Measurements from ENCODE around the gene RWDD3.

RWDD3 gene

GRCh38 chr1:95208876-95209275, 25.1 kb upstream of the RWDD3 start:
- Histone ChIP-seq H3K4me3 (ENCODE audit: low read length) (no peak overlapping the region), H3K4me1 (ENCODE audit: control insufficient read depth, insufficient read depth, low read length) (no peaks in the 10 kb centered on the region), H3K27ac (ENCODE audit: low read length) (no peak overlapping the region), H3K9me3 (ENCODE audit: control insufficient read depth, insufficient read depth, low read length) (no peaks in the 10 kb centered on the region), H3K36me3 (ENCODE audit: control insufficient read depth, insufficient read depth, low read length) (no peaks in the 10 kb centered on the region), H3K27me3 (ENCODE audit: control insufficient read depth, insufficient read depth, low read length) (no peaks in the 10 kb centered on the region)
- no peak for DNase-seq (ENCODE audit: low read depth, low spot score)
- WGBS (ENCODE audit: insufficient coverage, insufficient read length): no CpG with 5 or more reads among the region's 3 CpGs

DNA sequence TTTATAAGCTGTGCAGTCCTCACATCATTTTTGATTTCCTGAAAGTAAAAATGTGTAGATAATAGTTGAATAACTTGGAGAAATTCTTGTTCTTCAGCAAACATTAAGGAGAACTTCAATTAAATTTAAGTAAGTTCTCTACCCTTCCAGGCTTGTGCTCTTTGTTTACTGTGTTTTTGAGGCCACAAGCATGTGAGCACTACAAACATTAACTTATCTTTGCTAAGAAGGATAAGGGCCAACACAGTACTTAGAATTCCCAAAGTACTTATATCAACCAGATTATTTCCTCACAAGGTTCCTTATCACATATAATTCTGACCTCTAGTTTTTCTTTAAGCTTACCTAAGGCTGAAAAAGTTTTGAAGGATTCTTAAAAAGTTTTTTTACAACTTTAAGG, 24.7 kb upstream of the RWDD3 start:
- Histone ChIP-seq H3K27ac (ENCODE audit: low read length) (no peak overlapping the region), H3K36me3 (ENCODE audit: control insufficient read depth, insufficient read depth, low read length) (no peaks in the 10 kb centered on the region), H3K27me3 (ENCODE audit: control insufficient read depth, insufficient read depth, low read length) (no peaks in the 10 kb centered on the region), H3K9me3 (ENCODE audit: control insufficient read depth, insufficient read depth, low read length) (no peaks in the 10 kb centered on the region), H3K4me1 (ENCODE audit: control insufficient read depth, insufficient read depth, low read length) (no peaks in the 10 kb centered on the region), H3K4me3 (ENCODE audit: low read length) (no peak overlapping the region)
- DNase-seq (ENCODE audit: low read depth, low spot score): no peak

GRCh38 chr1:95216292-95216990, 17.6 kb upstream of the RWDD3 start:
- Histone ChIP-seq H3K4me3 (ENCODE audit: low read length) (no peak overlapping the region), H3K4me1 (ENCODE audit: control insufficient read depth, insufficient read depth, low read length) (0 out of 2 replicates have a peak, but pooled peaks cover under 1% of the 10 kb centered on the region), H3K27ac (ENCODE audit: low read length) (no peak overlapping the region), H3K27me3 (ENCODE audit: control insufficient read depth, insufficient read depth, low read length) (no peaks in the 10 kb centered on the region), H3K9me3 (ENCODE audit: control insufficient read depth, insufficient read depth, low read length) (no peaks in the 10 kb centered on the region), H3K36me3 (ENCODE audit: control insufficient read depth, insufficient read depth, low read length) (no peaks in the 10 kb centered on the region; the same call in 1 of the 2 replicates)
- DNase-seq (ENCODE audit: low read depth, low spot score): no peak
- no CpG with 5 or more reads among the region's 14 CpGs for WGBS (ENCODE audit: insufficient coverage, insufficient read length)

DNA sequence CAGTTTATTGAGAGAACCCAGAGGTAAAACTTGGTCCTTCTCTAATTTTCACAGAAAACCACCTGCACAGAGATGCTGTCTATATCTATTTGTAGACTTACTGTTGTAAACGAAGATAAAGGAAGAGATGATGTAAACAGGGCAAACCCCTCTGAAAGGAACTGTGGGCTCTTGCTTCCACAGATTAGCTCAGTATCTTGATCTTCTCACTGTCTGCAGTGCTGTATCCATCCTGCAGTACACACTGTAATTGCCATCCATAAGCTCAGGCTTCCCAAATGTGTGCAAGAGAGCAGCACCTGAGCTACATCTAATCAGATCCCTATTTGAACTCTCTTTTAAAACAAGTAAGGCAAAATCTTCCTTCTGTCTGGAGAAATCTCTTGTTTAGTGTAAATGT, 16.6 kb upstream of the RWDD3 start:
- Histone ChIP-seq H3K36me3 (ENCODE audit: control insufficient read depth, insufficient read depth, low read length) (no peaks in the 10 kb centered on the region; the same call in 1 of the 2 replicates), H3K27ac (ENCODE audit: low read length) (no peak overlapping the region), H3K4me3 (ENCODE audit: low read length) (no peak overlapping the region), H3K27me3 (ENCODE audit: control insufficient read depth, insufficient read depth, low read length) (no peaks in the 10 kb centered on the region), H3K9me3 (ENCODE audit: control insufficient read depth, insufficient read depth, low read length) (no peaks in the 10 kb centered on the region), H3K4me1 (ENCODE audit: control insufficient read depth, insufficient read depth, low read length) (0 out of 2 replicates have a peak, but pooled peaks cover 2% of the 10 kb centered on the region)
- WGBS (ENCODE audit: insufficient coverage, insufficient read length): no CpG with 5 or more reads among the region's 1 CpG
- no peak for DNase-seq (ENCODE audit: low read depth, low spot score)

DNA sequence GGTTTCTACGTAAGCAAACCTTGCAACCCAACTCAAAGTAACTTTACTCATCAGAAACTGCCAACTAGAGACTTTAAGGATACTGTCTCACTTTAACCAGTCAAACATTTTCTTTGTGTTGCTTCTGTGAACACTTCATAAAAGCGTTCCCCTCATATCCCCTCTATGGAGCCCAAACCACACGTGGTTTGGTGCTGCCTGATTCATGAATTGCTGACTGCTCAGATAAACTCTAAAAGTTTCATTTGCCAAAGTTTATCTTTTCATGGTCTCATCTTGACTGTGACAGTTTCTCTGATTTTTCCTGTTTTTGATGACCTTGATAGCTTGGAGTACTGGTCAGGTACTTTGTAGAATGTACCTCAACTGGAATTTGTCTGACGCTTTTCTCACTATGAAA, 14.6 kb upstream of the RWDD3 start:
- Histone ChIP-seq H3K27me3 (ENCODE audit: control insufficient read depth, insufficient read depth, low read length) (no peaks in the 10 kb centered on the region), H3K9me3 (ENCODE audit: control insufficient read depth, insufficient read depth, low read length) (no peaks in the 10 kb centered on the region), H3K4me3 (ENCODE audit: low read length) (no peak overlapping the region), H3K27ac (ENCODE audit: low read length) (no peak overlapping the region), H3K36me3 (ENCODE audit: control insufficient read depth, insufficient read depth, low read length) (no peaks in the 10 kb centered on the region; the same call in 1 of the 2 replicates), H3K4me1 (ENCODE audit: control insufficient read depth, insufficient read depth, low read length) (0 out of 2 replicates have a peak, but pooled peaks cover 2% of the 10 kb centered on the region)
- no peak for DNase-seq (ENCODE audit: low read depth, low spot score)
- WGBS (ENCODE audit: insufficient coverage, insufficient read length): no CpG with 5 or more reads among the region's 4 CpGs

- no peaks in the 10 kb centered on the region for H3K27me3 ChIP-seq (ENCODE audit: control insufficient read depth, insufficient read depth, low read length)
- H3K4me3 ChIP-seq (ENCODE audit: low read length): no peak overlapping the region
- no peak overlapping the region for H3K27ac ChIP-seq (ENCODE audit: low read length)
- no peaks in the 10 kb centered on the region for H3K9me3 ChIP-seq (ENCODE audit: control insufficient read depth, insufficient read depth, low read length)
- 0 out of 2 replicates have a peak, but pooled peaks cover 2% of the 10 kb centered on the region for H3K4me1 ChIP-seq (ENCODE audit: control insufficient read depth, insufficient read depth, low read length)
- WGBS (ENCODE audit: insufficient coverage, insufficient read length): no CpG with 5 or more reads among the region's 6 CpGs
- DNase-seq (ENCODE audit: low read depth, low spot score): no peak
- no peaks in the 10 kb centered on the region; the same call in 1 of the 2 replicates for H3K36me3 ChIP-seq (ENCODE audit: control insufficient read depth, insufficient read depth, low read length)
Observed at GRCh38 chr1:95221306-95221705, 12.7 kb upstream of the RWDD3 start.

GRCh38 chr1:95222629-95223028, 11.4 kb upstream of the RWDD3 start:
- no peak overlapping the region for H3K4me3 ChIP-seq (ENCODE audit: low read length)
- no peaks in the 10 kb centered on the region for H3K9me3 ChIP-seq (ENCODE audit: control insufficient read depth, insufficient read depth, low read length)
- no peaks in the 10 kb centered on the region for H3K36me3 ChIP-seq (ENCODE audit: control insufficient read depth, insufficient read depth, low read length)
- no peaks in the 10 kb centered on the region for H3K27me3 ChIP-seq (ENCODE audit: control insufficient read depth, insufficient read depth, low read length)
- H3K27ac ChIP-seq (ENCODE audit: low read length): no peak overlapping the region
- no CpG with 5 or more reads among the region's 2 CpGs for WGBS (ENCODE audit: insufficient coverage, insufficient read length)
- 0 out of 2 replicates have a peak, but pooled peaks cover 2% of the 10 kb centered on the region for H3K4me1 ChIP-seq (ENCODE audit: control insufficient read depth, insufficient read depth, low read length)
- no peak for DNase-seq (ENCODE audit: low read depth, low spot score)

DNA sequence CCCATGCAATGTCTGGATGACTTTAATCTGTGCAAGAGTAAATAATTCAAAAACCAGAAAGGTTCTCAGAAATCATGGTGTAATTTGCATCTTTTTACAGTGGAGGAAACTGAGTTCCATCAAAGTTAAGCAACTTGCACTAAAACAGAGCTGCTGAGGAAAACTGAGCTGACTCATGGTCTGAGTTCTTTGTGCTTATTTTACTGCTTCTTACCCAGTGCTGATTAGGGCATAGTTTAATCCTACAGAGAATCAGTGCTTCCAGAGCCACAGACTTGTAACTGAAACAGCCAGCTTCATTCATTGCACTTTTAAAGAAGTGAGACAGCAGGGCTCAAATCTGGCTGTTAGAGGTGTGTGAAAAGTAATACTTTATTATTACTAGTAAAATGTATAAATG, 10.9 kb upstream of the RWDD3 start:
- Histone ChIP-seq H3K27ac (ENCODE audit: low read length) (no peak overlapping the region), H3K9me3 (ENCODE audit: control insufficient read depth, insufficient read depth, low read length) (no peaks in the 10 kb centered on the region), H3K27me3 (ENCODE audit: control insufficient read depth, insufficient read depth, low read length) (no peaks in the 10 kb centered on the region), H3K36me3 (ENCODE audit: control insufficient read depth, insufficient read depth, low read length) (no peaks in the 10 kb centered on the region), H3K4me3 (ENCODE audit: low read length) (no peak overlapping the region), H3K4me1 (ENCODE audit: control insufficient read depth, insufficient read depth, low read length) (0 out of 2 replicates have a peak, but pooled peaks cover 2% of the 10 kb centered on the region)
- DNase-seq (ENCODE audit: low read depth, low spot score): no peak

GRCh38 chr1:95226781-95227660, 7.0 kb upstream of the RWDD3 start:
- H3K27me3 ChIP-seq (ENCODE audit: control insufficient read depth, insufficient read depth, low read length): no peaks in the 10 kb centered on the region
- no peaks in the 10 kb centered on the region for H3K36me3 ChIP-seq (ENCODE audit: control insufficient read depth, insufficient read depth, low read length)
- no peak for DNase-seq (ENCODE audit: low read depth, low spot score)
- H3K9me3 ChIP-seq (ENCODE audit: control insufficient read depth, insufficient read depth, low read length): no peaks in the 10 kb centered on the region
- H3K27ac ChIP-seq (ENCODE audit: low read length): no peak overlapping the region
- no peak overlapping the region for H3K4me3 ChIP-seq (ENCODE audit: low read length)
- no peaks in the 10 kb centered on the region for H3K4me1 ChIP-seq (ENCODE audit: control insufficient read depth, insufficient read depth, low read length)
- no CpG with 5 or more reads among the region's 3 CpGs for WGBS (ENCODE audit: insufficient coverage, insufficient read length)

DNA sequence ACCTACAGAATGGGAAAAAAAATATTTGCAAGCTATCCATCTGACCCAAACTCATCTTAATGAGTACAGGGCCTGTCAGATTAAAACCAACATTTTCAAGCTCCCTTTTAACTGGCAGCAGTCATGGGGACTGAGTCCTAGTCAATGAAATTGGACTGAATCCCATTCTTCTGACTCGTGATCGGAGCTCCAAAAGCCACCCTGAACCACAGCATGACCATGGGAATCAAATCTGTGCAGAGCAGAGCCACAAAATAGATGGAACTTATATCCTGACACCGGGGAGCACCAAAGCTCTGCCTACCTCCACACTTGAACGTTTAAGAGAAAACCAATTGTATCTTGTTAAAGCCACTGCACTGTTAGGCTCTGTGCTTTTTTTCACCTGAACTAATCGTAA, 5.0 kb upstream of the RWDD3 start:
- no peak for DNase-seq (ENCODE audit: low read depth, low spot score)
- no peak overlapping the region for H3K27ac ChIP-seq (ENCODE audit: low read length)
- no peak overlapping the region for H3K4me3 ChIP-seq (ENCODE audit: low read length)
- peaks cover 2% of the 10 kb centered on the region; the same call in 1 of the 2 replicates for H3K4me1 ChIP-seq (ENCODE audit: control insufficient read depth, insufficient read depth, low read length)
- no peaks in the 10 kb centered on the region for H3K27me3 ChIP-seq (ENCODE audit: control insufficient read depth, insufficient read depth, low read length)
- no peaks in the 10 kb centered on the region for H3K9me3 ChIP-seq (ENCODE audit: control insufficient read depth, insufficient read depth, low read length)
- no peaks in the 10 kb centered on the region for H3K36me3 ChIP-seq (ENCODE audit: control insufficient read depth, insufficient read depth, low read length)
- WGBS (ENCODE audit: insufficient coverage, insufficient read length): no CpG with 5 or more reads among the region's 5 CpGs
